Coronary artery (tissue), 2 donors: ENCODE results near the gene PACSIN3.
"Not testable (repeated sequence)": the region's sequence is repeated elsewhere in the genome, so short reads cannot be mapped to it uniquely, and the experiment has no call there.

ENCODE experiments used
- DNase-seq: peaks from one replicate; pipeline ENCODE4 v3.0.0-alpha.2; 2017; ENCODE audit warnings: low spot score
- H3K27ac ChIP-seq, 2 donors: fragments of 200-600 bp; sonication (generic); one replicate each; pipeline ENCODE4 v1.5.1; 2016 to 2019
- H3K4me3 ChIP-seq: fragments of 200-600 bp; sonication (generic); 2 replicates; pipeline ENCODE4 v1.5.1; 2016; ENCODE audit warnings: mild to moderate bottlenecking, moderate library complexity
- TF ChIP-seq, protein P1 (sequence below): fragments of 200-600 bp; sonication (generic); IDR thresholded peaks from one replicate; pipeline ENCODE4 v1.5.1; 2019; ENCODE audit warnings: antibody characterized with exemption

Gene PACSIN3

DNA sequence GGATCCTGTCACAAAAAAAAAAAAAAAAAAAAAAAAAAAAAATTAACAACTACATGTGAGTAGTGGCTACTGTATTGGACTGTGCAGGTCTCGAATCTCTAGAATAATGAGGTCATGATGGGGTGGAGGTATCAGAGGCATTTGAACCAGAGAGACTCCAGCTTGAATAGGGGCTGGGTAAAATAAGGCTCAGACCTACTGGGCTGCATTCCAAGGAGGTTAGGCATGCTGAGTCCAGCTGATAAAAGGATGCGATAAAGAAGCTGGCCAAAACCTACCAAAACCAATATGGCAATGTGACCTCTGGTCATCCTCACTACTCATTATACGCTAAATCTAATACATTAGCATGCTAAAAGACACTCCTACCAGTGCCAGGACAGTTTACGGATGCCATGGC is 5.9 kb upstream of the PACSIN3 start:
- DNase-seq, result no peak
- H3K4me3 ChIP-seq, result no peak overlapping the region
- no peak overlapping the region for H3K27ac ChIP-seq
- TF ChIP-seq, protein P1, sequence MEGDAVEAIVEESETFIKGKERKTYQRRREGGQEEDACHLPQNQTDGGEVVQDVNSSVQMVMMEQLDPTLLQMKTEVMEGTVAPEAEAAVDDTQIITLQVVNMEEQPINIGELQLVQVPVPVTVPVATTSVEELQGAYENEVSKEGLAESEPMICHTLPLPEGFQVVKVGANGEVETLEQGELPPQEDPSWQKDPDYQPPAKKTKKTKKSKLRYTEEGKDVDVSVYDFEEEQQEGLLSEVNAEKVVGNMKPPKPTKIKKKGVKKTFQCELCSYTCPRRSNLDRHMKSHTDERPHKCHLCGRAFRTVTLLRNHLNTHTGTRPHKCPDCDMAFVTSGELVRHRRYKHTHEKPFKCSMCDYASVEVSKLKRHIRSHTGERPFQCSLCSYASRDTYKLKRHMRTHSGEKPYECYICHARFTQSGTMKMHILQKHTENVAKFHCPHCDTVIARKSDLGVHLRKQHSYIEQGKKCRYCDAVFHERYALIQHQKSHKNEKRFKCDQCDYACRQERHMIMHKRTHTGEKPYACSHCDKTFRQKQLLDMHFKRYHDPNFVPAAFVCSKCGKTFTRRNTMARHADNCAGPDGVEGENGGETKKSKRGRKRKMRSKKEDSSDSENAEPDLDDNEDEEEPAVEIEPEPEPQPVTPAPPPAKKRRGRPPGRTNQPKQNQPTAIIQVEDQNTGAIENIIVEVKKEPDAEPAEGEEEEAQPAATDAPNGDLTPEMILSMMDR, result no peak

DNA sequence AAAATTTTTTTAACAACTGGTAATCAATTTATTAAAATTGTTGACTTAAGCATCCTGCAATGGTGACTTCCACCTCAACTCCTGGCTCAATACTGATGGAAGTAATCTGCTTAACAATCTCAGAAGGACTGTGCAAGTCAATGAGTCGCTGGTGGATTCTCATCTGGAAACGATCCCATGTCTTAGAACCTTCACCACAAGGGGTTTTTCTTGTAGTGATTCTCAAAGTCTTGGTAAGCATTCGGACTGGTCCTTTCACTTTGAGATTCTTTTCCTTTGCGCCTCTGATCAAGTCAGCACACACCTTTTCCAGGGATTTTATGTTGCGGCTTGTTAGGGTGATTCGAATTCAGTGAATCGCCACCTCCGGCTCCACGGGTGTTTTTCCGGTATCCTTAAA is 4.9 kb upstream of the PACSIN3 start:
- not testable (repeated sequence) for H3K27ac ChIP-seq, DNase-seq, H3K4me3 ChIP-seq

DNA sequence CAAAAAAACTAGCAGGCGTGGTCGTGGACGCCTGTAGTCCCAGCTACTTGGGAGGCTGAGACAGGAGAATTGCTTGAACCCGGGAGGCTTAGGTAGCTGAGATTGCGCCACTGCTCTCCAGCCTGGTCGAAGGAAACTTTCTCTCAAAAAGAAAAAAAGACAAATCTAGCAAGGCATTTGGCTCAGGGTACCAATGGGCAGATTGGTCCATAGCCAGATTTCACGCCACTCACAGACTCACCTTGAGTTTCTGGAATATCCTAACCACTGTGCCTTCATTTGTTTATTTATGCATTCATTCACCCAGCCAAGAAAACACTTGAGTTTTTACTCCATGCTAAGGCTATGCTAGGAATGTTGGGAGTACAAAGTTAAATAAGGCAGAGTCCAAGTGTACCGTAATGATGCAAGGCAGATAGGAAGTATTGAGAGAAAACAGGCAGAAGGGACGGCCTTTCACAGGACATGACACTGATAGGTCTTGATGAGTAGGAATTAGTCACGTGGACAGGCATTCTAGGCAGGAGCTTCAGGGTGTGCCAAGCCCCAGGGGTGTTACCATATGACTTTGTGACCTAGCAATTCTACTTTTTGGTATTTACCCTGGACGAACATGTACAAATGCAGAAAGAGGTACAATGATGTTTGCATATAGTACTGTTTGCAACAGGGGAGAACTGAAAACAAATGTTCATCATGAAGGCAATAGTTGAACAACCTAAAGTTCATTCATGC is 3.0 kb upstream of the PACSIN3 start:
- Histone ChIP-seq H3K27ac (peak overlapping the region; percentile 55 to 97), H3K4me3 (peak overlapping the region; percentile 25)
- DNase-seq, result no peak

DNA sequence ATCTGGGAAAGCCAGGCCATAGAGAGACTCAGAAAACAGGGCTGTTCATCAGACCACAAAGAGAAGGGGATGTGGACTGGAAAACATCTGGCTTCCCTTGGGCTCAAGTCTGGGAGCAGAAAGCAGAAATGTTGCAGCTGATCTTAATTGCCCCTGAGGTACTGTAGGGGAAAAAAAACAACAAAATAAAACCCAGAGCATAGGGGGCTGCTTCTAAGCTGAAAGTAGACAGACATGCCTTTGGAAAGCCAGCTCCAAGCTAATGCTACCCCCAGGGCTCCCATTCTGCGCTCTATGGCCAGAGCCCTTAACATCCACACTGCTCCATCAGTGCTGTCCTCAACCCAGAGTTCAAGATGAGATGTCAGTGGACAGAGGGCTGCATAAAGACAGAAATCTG is 2.0 kb upstream of the PACSIN3 start:
- peak overlapping the region; percentile 92 to 97 for H3K27ac ChIP-seq

More for the DNA sequence above, 3.0 kb upstream of the PACSIN3 start:
- TF ChIP-seq, protein P1, result no peak

DNA sequence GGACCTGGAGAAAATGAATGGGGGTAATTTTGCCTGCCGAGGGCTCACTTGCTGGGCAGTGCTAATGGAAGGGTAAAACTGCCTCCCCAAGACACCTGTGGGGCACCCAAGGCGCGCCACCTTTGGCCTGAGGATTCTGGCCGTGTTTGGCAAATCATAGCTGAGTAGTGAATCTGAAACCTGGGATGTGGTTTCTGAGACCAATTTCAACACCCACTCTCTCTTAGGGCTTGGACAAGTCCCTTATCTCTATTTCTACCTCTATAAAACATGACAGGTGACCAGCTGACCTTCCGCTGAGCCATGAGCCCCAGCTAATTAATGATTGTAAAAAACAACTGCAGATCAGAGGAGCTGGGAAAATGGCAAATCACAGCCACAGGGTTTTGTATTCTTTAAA is 1.5 kb upstream of the PACSIN3 start:
- H3K27ac ChIP-seq, result peak overlapping the region; percentile 92 to 97
- DNase-seq, result no peak
- TF ChIP-seq, protein P1, result no peak
- peak overlapping the region; percentile 93 for H3K4me3 ChIP-seq

More for the DNA sequence above, 2.0 kb upstream of the PACSIN3 start:
- H3K4me3 ChIP-seq, result no peak overlapping the region
- TF ChIP-seq, protein P1, result no peak
- DNase-seq, result no peak

DNA sequence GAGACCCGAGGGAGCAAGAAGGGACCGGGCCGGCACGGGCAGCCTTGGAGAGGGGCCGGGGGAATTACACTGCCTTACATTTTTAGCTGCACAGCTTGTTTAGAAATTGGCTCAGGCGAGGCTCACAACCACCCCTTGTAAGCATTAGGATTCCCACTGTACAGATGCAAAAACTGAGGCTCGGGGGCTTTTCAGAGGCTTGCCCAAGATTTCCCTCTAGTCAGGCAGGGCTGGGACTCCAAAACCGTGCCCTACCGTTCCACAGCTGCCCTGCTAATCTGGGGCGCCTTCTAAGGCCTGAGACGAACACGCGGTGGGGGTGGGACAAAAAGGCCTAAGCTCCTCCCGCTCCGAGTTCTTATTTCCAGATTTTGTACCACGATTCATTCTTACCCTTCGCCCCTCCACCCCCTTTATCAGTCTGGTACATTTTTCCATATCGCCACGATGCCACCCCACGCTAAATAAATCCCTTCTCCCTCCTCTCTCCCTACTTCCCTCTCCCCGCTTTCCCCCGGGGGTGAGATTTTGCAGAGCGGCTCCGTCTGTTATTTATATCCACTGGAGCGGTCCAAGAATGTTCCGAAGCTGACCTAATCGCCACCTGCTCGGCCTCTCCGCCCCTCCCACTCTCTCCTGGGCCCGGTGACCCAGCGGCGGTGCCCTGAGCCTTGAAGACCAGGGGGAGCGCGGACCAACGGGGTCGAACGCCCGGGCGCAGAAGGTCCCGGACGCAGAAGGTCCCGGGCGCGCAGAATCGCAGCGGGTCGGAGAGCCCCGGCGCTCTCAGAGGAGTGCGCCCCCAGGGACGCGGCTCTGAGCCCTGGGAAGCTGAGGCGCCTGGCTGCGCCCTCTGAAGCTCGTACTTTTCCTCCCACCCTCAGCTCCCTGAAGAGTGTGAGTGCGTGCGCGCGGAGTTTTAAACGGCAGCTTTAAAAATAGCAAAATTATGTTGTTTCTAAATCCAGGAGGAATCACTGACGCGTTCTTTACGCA is 764 bp upstream of the PACSIN3 start:
- TF ChIP-seq, protein P1, result no peak
- H3K27ac ChIP-seq, result peak overlapping the region; percentile 92 to 97
- H3K4me3 ChIP-seq, result peak overlapping the region; percentile 93
- DNase-seq, result peak; percentile 89

DNA sequence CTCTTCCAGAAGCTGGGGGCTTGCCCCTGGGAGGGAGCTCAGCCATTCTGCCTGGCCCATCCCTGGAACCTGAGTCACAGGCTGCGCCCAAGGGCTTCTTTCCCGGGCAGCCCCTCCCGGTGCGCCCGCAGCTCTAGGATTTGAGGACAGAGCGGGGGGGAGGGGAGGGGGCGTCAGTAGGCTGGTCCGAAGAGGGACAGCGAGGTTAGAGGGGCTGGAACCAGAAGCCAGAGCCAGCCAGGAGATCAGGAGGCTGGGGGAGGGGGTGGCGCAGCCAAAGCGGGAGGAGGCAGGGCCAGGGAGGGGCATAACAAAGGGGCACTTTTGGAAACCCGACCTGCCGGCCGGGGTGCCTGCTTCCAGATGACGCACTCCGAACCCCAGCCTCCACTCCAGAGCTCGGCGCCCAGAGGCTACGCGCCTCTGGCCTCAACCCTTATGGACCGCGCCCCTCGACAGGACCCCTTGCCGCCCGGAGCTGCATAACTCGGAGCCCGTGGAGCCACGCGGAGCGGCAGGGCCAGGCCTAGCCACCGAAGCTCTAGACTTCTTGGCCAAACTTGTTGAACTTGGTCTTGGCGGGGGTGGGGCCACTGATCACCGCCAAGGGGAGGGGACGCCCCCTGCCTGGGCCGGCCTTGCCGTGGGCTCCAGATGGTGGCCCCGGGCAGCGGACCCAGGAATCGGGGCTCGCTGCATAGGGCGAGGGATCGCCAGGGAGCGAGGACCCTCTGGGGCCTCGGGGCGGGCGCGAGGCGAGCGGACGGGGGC is 744 bp downstream of the PACSIN3 start:
- Histone ChIP-seq H3K4me3 (peak overlapping the region; percentile 93), H3K27ac (peak overlapping the region; percentile 92 to 97)
- TF ChIP-seq, protein P1, result no peak
- peak; percentile 83 for DNase-seq
